Keratinocyte (primary cell): Measurements from ENCODE around the gene MBTPS1. TPM values are rescaled to one million over a fixed set of nuclear protein-coding genes. Genes with fewer than 3 reads are reported as not detected.

ENCODE experiments used
- DNase-seq: peaks from one replicate; pipeline ENCODE4 v3.0.0-alpha.2; 2011; ENCODE audit warnings: low read depth, missing footprints, low spot score
- FAIRE-seq: peaks from 2 replicates; lab custom pipeline; 2011; peaks lifted over from hg19 to GRCh38; lab: Jason Lieb, UNC
- H2AFZ ChIP-seq: 2 replicates; pipeline ENCODE4 v1.6.0; 2012; ENCODE audit warnings: low read length, control low read depth, inconsistent platforms; ENCODE audit not compliant: control insufficient read depth
- H3K27ac ChIP-seq: 2 replicates; pipeline ENCODE4 v1.5.1; 2011; ENCODE audit warnings: low read length; ENCODE audit not compliant: control insufficient read depth, insufficient read depth
- H3K27me3 ChIP-seq: 3 replicates; pipeline ENCODE4 v1.6.0; 2011; ENCODE audit warnings: low read length; ENCODE audit not compliant: control insufficient read depth, insufficient read depth; ENCODE audit errors: extremely low read depth
- H3K36me3 ChIP-seq, 2 experiments: 2 replicates in 1 of 2; 3 replicates in 1 of 2; pipeline ENCODE4 v1.5.1; 2011; ENCODE audit warnings: low read length in 2 of 2, mild to moderate bottlenecking in 1 of 2; ENCODE audit not compliant: control insufficient read depth in 2 of 2, insufficient read depth in 2 of 2; ENCODE audit errors: extremely low read depth in 1 of 2
- H3K4me1 ChIP-seq: 3 replicates; pipeline ENCODE4 v1.5.1; 2011; ENCODE audit warnings: low read length; ENCODE audit not compliant: control insufficient read depth, insufficient read depth; ENCODE audit errors: extremely low read depth
- H3K4me2 ChIP-seq: 3 replicates; pipeline ENCODE4 v1.6.0; 2011; ENCODE audit warnings: low read depth, low read length; ENCODE audit not compliant: control insufficient read depth, insufficient read depth; ENCODE audit errors: extremely low read depth
- H3K4me3 ChIP-seq, 3 experiments: fragments of 200-600 bp in 1 of 3; sonication (generic) in 1 of 3; 2 replicates in 2 of 3; 3 replicates in 1 of 3; pipeline ENCODE4 v1.5.1; 2011 to 2016; ENCODE audit warnings: low read length in 3 of 3, mild to moderate bottlenecking in 3 of 3, control low read depth in 2 of 3, inconsistent platforms in 1 of 3, low read depth in 1 of 3, mixed read lengths in 1 of 3, mixed run types in 1 of 3, moderate library complexity in 1 of 3; ENCODE audit not compliant: control insufficient read depth in 2 of 3, insufficient read depth in 2 of 3; ENCODE audit errors: extremely low read depth in 1 of 3
- H3K79me2 ChIP-seq: 2 replicates; pipeline ENCODE4 v1.6.0; 2012; ENCODE audit warnings: low read length; ENCODE audit not compliant: control insufficient read depth, insufficient read depth
- H3K9ac ChIP-seq: 3 replicates; pipeline ENCODE4 v1.6.0; 2011; ENCODE audit warnings: low read length; ENCODE audit not compliant: control insufficient read depth, insufficient read depth; ENCODE audit errors: extremely low read depth
- H3K9me1 ChIP-seq: 3 replicates; pipeline ENCODE4 v1.6.0; 2011; ENCODE audit warnings: low read length; ENCODE audit not compliant: control insufficient read depth, insufficient read depth; ENCODE audit errors: extremely low read depth
- H3K9me3 ChIP-seq: 2 replicates; pipeline ENCODE4 v1.5.1; 2012; ENCODE audit warnings: low read depth, low read length; ENCODE audit not compliant: control insufficient read depth
- H4K20me1 ChIP-seq: 3 replicates; pipeline ENCODE4 v1.6.0; 2011; ENCODE audit warnings: low read length; ENCODE audit not compliant: control insufficient read depth, insufficient read depth; ENCODE audit errors: extremely low read depth
- CTCF ChIP-seq, 3 experiments: IDR thresholded peaks in 1 of 3; conservative IDR thresholded peaks in 1 of 3; optimal IDR thresholded peaks in 1 of 3; 2 replicates in 2 of 3; 3 replicates in 1 of 3; pipeline versions ENCODE3 to v1.5.1; 2011; ENCODE audit warnings: low read length in 3 of 3, mild to moderate bottlenecking in 3 of 3, moderate library complexity in 2 of 3, control low read depth in 1 of 3, inconsistent platforms in 1 of 3; ENCODE audit not compliant: insufficient read depth in 2 of 3; ENCODE audit errors: extremely low read depth in 1 of 3
- EZH2 ChIP-seq: IDR thresholded peaks from one replicate; pipeline ENCODE4 v1.6.1; 2012; ENCODE audit warnings: inconsistent platforms, mild to moderate bottlenecking, low read length, moderate library complexity
- dilution Hi-C: fragments of 300-500 bp; cut with MboI; formaldehyde crosslinking; loops from one replicate; pipeline ENCODE4 v1.7.0; 2020; ENCODE audit warnings: low sequenced_read_pairs; ENCODE audit not compliant: extremely low pct_ligation_motif_present
- polyA plus RNA-seq, 5 experiments: library from polyadenylated mRNA; depleted of rRNA in 3 of 5; stranded (reverse) in 3 of 5; stranded (forward) in 1 of 5; unstranded in 1 of 5; fragments of >200 nt; gene quantifications; 1 replicate in 1 of 5; 2 replicates in 3 of 5; 3 replicates in 1 of 5; pipeline versions ENCODE4 v1.2.1 to v1.2.3, GENCODE V29; 2011 to 2012; ENCODE audit warnings: missing spikeins in 2 of 5, low read depth in 1 of 5, low replicate concordance in 1 of 5

MBTPS1 gene
- polyA plus RNA-seq, 1 donor (not counting 4 experiments of a cell fraction or from before 2014, with no cell fraction given): 56.0 TPM

- Histone ChIP-seq H2AFZ (no peak overlapping the region), H3K4me1 (no peaks in the 10 kb centered on the region), H3K27ac (no peak overlapping the region), H3K9me1 (no peaks in the 10 kb centered on the region), H3K9ac (no peak overlapping the region), H3K79me2 (no peaks in the 10 kb centered on the region), H3K27me3 (peaks cover 4% of the 10 kb centered on the region), H3K4me3 (no peak overlapping the region), H3K4me2 (no peak overlapping the region), H3K36me3 (no peaks in the 10 kb centered on the region), H3K9me3 (no peaks in the 10 kb centered on the region), H4K20me1 (no peaks in the 10 kb centered on the region)
- TF ChIP-seq CTCF (optimal IDR thresholded peaks at IDR 0.05 in 1 of 3, IDR thresholded peaks at IDR 0.05 in 1 of 3, conservative IDR thresholded peaks at IDR 0.05 in 1 of 3; ENCODE audit: extremely low read depth in 1 of 3, insufficient read depth in 2 of 3, low read length in 3 of 3) (no peak), EZH2 (no peak)
- DNase-seq (no peak), FAIRE-seq (no peak)
- dilution Hi-C loops: no loop called here
These were observed 107.5 kb downstream of the MBTPS1 start for GRCh38 chr16:84009282-84009681.

DNA sequence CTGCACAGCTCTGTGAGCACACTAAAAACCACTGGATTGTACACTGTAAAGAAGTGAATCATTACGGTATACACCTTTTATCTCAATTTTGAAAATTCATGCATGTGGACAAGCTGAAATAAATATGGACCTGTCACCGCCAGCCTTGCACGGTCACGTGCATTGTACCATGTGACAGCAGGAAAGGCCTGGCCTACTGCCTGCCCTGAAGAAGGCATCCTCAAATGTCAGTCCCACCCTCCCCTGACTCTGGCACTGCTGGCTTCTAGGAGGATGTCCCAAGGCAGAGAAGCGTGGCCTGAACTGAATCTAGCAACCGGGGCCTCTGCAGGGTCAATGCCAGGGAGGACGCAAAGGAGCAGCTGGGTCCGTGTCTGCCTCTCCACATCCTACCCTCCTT lies 108.8 kb downstream of the MBTPS1 start:
- TF ChIP-seq CTCF (optimal IDR thresholded peaks at IDR 0.05 in 1 of 3, IDR thresholded peaks at IDR 0.05 in 1 of 3, conservative IDR thresholded peaks at IDR 0.05 in 1 of 3; ENCODE audit: extremely low read depth in 1 of 3, insufficient read depth in 2 of 3, low read length in 3 of 3) (no peak), EZH2 (no peak)
- no peak overlapping the region for H3K4me3 ChIP-seq
- H2AFZ ChIP-seq: no peak overlapping the region
- DNase-seq: no peak
- H3K9me1 ChIP-seq: no peaks in the 10 kb centered on the region
- H3K9me3 ChIP-seq: no peaks in the 10 kb centered on the region
- FAIRE-seq: no peak
- dilution Hi-C loops: no loop called here
- H3K79me2 ChIP-seq: no peaks in the 10 kb centered on the region
- no peak overlapping the region for H3K9ac ChIP-seq
- no peak overlapping the region for H3K27ac ChIP-seq
- H3K27me3 ChIP-seq: peaks cover 13% of the 10 kb centered on the region
- H4K20me1 ChIP-seq: no peaks in the 10 kb centered on the region
- no peak overlapping the region for H3K4me2 ChIP-seq
- H3K4me1 ChIP-seq: no peaks in the 10 kb centered on the region
- H3K36me3 ChIP-seq: no peaks in the 10 kb centered on the region
